H54 (cell line): ENCODE results near the gene ASL.
"Not testable (repeated sequence)": the region's sequence is repeated elsewhere in the genome, so short reads cannot be mapped to it uniquely, and the experiment has no call there.

ENCODE experiments used
- DNase-seq: peaks from one replicate; pipeline ENCODE4 v3.0.0; 2011; ENCODE audit warnings: low spot score, mixed read lengths; ENCODE audit not compliant: insufficient read length
- FAIRE-seq: peaks from 3 replicates; lab custom pipeline; 2011; peaks lifted over from hg19 to GRCh38; lab: Jason Lieb, UNC
- POLR2A ChIP-seq: IDR thresholded peaks from 2 replicates; pipeline ENCODE4 v1.6.1; 2011; ENCODE audit warnings: low read depth, mild to moderate bottlenecking, low read length

Gene ASL

DNA sequence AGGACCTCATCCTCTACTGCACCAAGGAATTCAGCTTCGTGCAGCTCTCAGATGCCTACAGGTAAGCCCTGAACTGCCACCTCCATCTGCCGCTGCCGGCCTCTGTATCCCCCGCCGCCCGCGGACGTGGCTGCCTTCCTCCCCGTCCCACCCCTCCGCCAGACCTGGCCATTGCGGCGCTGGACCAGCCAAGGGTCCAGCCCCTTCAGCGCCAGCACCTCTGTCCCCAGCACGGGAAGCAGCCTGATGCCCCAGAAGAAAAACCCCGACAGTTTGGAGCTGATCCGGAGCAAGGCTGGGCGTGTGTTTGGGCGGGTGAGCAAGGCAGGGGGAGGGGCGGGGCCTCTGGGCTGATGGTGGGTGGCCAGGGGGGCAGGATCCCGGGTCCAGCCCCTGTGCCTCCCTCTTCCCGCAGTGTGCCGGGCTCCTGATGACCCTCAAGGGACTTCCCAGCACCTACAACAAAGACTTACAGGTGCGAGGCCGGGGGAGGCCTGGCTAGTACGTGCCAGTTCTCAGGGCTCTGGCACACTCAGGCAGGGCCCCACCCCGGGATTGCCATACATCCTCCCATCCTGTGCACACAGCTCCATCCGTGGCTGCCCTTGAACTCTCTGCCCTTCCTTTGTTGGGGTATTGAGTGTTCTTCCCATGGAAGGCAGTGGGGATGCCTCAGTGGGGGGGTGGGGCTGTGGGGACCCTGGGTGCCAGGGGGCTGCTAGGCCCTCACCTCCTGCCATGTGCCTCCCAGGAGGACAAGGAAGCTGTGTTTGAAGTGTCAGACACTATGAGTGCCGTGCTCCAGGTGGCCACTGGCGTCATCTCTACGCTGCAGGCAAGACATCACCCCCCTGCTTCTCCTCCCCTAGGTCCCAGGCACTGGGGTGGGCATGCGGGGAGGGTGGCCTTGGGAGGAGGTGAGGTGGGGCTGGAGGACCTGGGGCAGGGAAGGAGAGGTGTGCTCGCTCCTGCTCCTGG is 13.5 kb downstream of the ASL start:
- TF ChIP-seq POLR2A, result no peak
- no peak for FAIRE-seq
- DNase-seq, result no peak

DNA sequence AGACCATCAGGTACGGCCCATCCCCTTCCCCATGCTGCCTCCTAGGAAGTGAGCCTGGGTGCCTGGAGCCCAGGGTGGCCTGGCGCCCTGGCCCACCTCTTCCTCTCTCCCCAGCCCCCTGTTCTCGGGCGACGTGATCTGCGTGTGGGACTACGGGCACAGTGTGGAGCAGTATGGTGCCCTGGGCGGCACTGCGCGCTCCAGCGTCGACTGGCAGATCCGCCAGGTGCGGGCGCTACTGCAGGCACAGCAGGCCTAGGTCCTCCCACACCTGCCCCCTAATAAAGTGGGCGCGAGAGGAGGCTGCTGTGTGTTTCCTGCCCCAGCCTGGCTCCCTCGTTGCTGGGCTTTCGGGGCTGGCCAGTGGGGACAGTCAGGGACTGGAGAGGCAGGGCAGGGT is 17.0 kb downstream of the ASL start:
- TF ChIP-seq POLR2A, result no peak
- FAIRE-seq, result no peak
- no peak for DNase-seq

DNA sequence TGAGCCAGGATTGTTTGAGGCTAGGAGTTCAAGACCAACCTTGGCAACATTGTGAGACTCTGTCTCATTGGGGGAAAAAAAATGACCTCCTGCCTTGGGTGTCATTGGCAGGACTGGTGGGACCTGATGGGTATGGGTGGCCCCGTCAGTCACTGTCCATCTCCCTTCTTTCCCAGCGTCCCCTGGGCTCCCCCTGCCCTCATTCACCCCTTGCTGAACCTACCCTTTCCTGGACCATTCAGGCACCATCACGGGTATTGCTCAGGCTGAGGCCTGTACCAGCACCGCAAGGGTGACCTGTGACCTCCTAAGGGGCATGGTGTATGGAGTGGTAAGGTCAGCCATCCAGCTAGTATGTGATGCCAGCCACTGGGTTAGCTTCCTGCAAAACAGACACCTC is 19.4 kb downstream of the ASL start:
- DNase-seq (no peak), FAIRE-seq (no peak)
- no peak for TF ChIP-seq POLR2A

GRCh38 chr7:66099232-66099550 is 23.6 kb downstream of the ASL start:
- DNase-seq (no peak), FAIRE-seq (no peak)
- TF ChIP-seq POLR2A, result no peak

- FAIRE-seq, result no peak
- TF ChIP-seq POLR2A, result peak; percentile 26; the same call in 1 of the 2 replicates
- no peak for DNase-seq
Observed at GRCh38 chr7:66099551-66100407, 24.2 kb downstream of the ASL start.

- TF ChIP-seq POLR2A, result no peak
- FAIRE-seq (no peak), DNase-seq (no peak)
Observed at GRCh38 chr7:66100408-66101050, 24.9 kb downstream of the ASL start.

DNA sequence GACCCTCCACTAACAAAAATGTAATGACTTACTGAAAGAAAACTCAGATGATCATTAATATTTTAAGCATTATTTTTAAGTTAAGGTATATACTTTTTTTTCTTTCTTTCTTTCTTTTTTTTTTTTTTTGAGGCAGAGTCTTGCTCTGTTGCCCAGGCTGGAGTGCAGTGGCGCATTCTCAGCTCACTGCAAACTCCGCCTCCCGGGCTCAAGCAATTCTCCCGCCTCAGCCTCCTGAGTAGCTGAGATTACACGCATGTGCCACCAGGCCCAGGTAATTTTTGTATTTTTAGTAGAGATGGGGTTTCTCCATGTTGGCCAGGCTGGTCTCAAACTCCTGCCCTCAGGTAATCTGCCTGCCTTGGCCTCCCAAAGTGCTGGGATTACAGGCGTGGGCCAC is 26.5 kb downstream of the ASL start:
- not testable (repeated sequence) for FAIRE-seq, DNase-seq

- not testable (repeated sequence) for DNase-seq
Observed at GRCh38 chr7:66103994-66104393, 28.4 kb downstream of the ASL start.

GRCh38 chr7:66105263-66105748 is 29.7 kb downstream of the ASL start:
- FAIRE-seq, result no peak
- DNase-seq, result no peak
- no peak for TF ChIP-seq POLR2A

More at GRCh38 chr7:66103994-66104393, 28.4 kb downstream of the ASL start:
- FAIRE-seq, result not testable (repeated sequence)

GRCh38 chr7:66108410-66108809 is 32.8 kb downstream of the ASL start:
- not testable (repeated sequence) for FAIRE-seq, DNase-seq

DNA sequence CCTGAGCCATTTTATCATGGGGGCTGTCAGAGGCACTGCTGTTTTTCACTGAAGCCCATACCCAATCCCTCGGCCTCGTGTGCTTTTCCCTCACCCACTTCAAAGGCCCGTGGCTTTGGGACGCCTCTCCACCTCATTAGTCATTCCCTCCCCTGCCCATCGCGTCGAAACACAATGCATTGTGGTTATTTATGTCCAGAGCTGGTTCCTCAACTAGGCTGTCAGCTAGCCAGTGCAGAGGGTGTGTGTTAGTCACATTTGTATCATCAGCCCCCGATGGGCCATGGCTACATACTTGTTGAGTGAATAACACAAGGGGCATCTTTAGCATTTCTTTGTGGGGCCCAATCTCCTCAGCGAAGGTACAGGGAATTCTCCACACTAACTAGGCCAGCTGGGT is 35.2 kb downstream of the ASL start:
- TF ChIP-seq POLR2A, result no peak
- DNase-seq, result peak; percentile 67
- FAIRE-seq, result peak; percentile 83

- DNase-seq (peak; percentile 67), FAIRE-seq (no peak)
- peak; percentile 81 for TF ChIP-seq POLR2A
Observed at GRCh38 chr7:66114743-66115649, 39.4 kb downstream of the ASL start, which contains the start of gene CRCP. CRCP (plus strand) TSS chr7:66114847; CDS start chr7:66114963, 116 bp downstream.

- not testable (repeated sequence) for FAIRE-seq, DNase-seq
Observed at GRCh38 chr7:66116680-66117420, 41.2 kb downstream of the ASL start.
